GM18526 (cell line): Measurements from ENCODE around the gene SH3RF3.

Experiments
- POLR2A ChIP-seq: IDR thresholded peaks from 3 replicates; pipeline ENCODE4 v1.6.1; 2011; ENCODE audit not compliant: insufficient read length; ENCODE audit errors: extremely low read depth

SH3RF3 gene

GRCh38 chr2:109325570-109325969, 196.6 kb downstream of the SH3RF3 start:
- TF ChIP-seq POLR2A: no peak

DNA sequence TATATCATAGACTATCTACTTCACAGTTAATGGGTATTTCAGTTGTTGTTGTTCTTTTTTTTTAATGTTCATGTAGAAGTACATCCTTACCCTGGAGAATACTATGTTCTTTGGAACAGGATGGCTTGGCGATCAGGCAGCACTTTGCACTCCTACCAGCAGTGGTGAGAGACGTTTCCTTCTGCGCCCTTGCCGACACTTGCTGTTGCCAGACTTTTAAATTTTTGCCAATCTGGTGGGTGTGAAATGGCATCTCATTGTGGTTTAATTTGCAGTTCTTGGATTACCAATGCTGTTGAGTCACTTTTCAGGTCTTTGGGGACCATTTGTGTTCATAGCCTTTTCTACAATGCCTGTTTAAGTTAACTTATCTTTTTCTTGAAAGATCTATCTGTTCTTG, 197.3 kb downstream of the SH3RF3 start:
- no peak for TF ChIP-seq POLR2A

GRCh38 chr2:109330056-109330455, 201.1 kb downstream of the SH3RF3 start:
- no peak for TF ChIP-seq POLR2A

GRCh38 chr2:109331081-109331480, 202.1 kb downstream of the SH3RF3 start:
- TF ChIP-seq POLR2A: no peak

- no peak for TF ChIP-seq POLR2A
These were observed 203.2 kb downstream of the SH3RF3 start for GRCh38 chr2:109331896-109332848.

DNA sequence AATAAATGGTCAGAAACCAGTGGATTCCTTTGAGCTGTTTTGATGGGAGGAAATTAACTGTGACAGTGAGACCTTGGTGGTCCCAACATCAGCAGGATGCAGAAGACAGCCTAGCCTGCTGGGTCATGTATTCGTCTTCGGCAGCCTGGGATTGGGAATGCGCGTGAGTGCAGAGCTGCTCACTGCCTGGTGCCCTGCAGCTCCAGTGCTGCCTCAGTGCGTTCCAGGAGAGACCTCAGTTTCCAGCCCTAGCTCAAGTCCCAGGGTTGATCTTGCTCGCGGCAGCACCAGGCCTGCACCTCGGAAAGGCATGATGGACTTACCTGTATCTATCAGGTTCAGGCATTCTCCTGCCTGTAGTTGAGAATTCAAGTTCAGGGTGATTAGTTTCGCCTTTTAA, 203.9 kb downstream of the SH3RF3 start:
- no peak for TF ChIP-seq POLR2A

DNA sequence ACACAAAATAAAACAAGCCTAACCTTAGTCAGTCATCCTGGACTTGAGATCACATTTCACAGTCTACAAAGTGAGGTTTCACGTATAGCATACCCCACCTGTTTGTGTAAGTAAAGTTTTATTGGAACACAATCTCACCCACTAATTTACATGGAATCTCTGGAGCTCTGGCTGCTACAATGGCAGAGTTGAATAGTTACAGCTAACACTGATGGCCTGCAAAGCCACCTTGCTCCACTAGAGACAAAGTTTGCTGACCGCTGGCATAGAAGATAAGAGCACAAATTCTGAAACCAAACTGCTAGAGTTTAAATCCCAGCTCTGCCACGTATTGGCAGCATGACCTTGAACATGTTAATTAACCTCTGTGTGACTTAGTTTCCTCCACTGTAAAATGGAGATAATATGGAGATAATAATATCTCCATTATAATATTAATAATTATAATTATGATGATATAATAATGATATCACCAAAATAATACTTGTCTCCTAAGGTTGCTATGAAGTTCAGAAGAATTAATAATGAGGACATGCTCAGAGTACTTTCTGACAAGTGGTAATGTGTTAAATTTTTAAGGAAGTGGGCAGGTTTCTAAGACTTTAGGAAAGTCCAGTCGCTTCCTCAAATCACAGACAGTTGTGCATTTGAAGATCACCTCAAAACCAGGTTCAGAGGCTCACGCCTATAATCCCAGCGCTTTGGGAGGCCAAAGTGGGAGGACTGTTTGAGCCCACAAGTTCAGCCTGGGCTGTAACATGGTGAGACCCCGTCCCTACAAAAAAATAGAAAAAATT, 204.6 kb downstream of the SH3RF3 start:
- no peak for TF ChIP-seq POLR2A

- no peak for TF ChIP-seq POLR2A
These were observed 206.7 kb downstream of the SH3RF3 start for GRCh38 chr2:109335631-109336176.

- no peak for TF ChIP-seq POLR2A
These were observed 207.3 kb downstream of the SH3RF3 start for GRCh38 chr2:109336296-109336695.

GRCh38 chr2:109337221-109337620, 208.2 kb downstream of the SH3RF3 start:
- TF ChIP-seq POLR2A: no peak

DNA sequence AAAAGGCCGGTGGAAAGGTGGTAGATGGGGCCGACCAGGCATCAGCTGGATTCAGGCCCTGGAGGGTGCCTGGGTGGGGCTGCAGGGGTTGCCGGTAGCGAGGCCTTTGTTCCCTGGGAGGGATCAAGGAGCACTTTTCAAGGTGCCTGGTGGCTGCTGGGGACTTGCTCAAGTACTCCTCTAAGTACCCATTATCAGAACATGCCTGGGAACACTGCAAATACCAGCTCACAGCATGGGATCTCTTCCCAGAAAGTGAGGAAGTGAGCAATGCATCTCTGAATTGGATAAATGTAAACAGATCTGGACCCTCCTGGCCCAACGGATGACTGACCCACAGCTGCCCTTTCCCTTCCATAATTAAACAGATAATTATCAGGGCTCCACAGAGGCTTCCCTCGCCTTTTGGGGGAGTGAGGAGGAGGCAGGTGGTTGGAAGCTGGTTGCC, 210.5 kb downstream of the SH3RF3 start:
- no peak for TF ChIP-seq POLR2A

DNA sequence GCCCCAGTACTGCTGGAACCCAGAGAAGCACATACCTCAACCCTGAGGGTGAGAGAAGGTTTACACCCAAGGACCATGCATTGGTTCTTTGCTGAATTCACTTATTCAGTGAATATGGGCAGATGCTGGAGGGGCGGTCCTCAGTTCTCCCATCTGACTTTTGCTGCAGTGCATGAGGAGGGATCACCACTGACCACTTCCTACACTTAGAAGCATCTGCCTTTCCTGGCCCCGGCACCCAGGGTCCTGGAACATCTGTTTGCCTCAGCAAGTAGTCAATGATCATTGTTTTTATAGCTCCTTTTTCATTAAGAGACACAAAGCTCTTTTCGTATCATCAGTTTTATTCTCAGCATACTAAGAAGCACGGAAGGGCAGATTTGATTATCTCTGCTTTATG, 211.4 kb downstream of the SH3RF3 start:
- TF ChIP-seq POLR2A: no peak

GRCh38 chr2:109341355-109342255, 212.6 kb downstream of the SH3RF3 start:
- TF ChIP-seq POLR2A: no peak

- no peak for TF ChIP-seq POLR2A
These were observed 213.3 kb downstream of the SH3RF3 start for GRCh38 chr2:109342256-109342850.

GRCh38 chr2:109342930-109343329, 213.9 kb downstream of the SH3RF3 start:
- TF ChIP-seq POLR2A: no peak

DNA sequence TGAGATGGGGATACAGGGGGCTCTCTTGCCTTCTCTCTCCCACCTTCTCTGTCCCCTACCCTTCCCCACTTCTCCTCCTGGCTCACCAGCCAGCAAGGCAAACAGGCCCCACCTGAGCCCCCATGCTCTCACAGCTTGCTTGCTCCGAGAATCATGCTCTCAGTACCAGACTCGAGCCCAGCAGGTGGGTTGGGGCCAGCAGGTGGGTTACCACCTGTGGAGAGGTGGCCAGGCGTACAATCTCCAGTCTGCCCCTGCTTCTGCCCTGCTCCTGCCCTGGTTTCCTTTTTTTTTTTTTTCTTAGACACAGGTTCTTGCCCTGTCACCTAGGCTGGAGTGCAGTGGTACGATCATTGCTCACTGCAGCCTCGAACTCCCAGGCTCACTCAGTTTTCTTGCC, 214.5 kb downstream of the SH3RF3 start:
- TF ChIP-seq POLR2A: no peak
